ENCODE data around the gene CREB3L2.
"Not testable (repeated sequence)": the region's sequence is repeated elsewhere in the genome, so short reads cannot be mapped to it uniquely, and the experiment has no call there.

The CREB3L2 gene

DNA sequence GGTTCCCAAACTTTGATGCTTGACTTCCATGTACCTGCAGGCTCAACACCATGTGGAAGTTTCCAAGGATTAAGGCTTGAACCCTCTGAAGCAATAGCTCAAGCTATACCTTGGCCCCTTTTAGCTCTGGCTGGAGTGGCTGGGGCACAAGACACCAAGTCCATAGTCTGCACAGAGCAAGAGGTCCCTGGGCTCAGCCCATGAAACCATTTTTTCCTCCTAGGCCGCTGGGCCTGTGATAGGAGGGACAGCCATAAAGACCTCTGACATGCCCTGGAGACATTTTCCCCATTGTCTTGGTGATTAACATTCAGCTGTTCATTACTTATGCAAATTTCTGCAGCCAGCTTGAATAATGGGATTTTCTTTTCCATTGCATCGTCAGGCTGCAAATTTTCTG is 169.5 kb downstream of the CREB3L2 start:
- no peak overlapping the region for H3K4me3 ChIP-seq (ENCODE audit: low read depth, low read length)
- H3K27me3 ChIP-seq (ENCODE audit: control insufficient read depth, insufficient read depth, low read length), result no peaks in the 10 kb centered on the region
- H3K36me3 ChIP-seq (ENCODE audit: control insufficient read depth, insufficient read depth, low read length), result no peaks in the 10 kb centered on the region
- no peaks in the 10 kb centered on the region for H3K4me1 ChIP-seq (ENCODE audit: control insufficient read depth, insufficient read depth, low read length)
- H3K9ac ChIP-seq (ENCODE audit: low read depth, low read length), result no peak overlapping the region
- H3K9me3 ChIP-seq (ENCODE audit: control insufficient read depth, insufficient read depth, low read length), result peaks cover 12% of the 10 kb centered on the region

DNA sequence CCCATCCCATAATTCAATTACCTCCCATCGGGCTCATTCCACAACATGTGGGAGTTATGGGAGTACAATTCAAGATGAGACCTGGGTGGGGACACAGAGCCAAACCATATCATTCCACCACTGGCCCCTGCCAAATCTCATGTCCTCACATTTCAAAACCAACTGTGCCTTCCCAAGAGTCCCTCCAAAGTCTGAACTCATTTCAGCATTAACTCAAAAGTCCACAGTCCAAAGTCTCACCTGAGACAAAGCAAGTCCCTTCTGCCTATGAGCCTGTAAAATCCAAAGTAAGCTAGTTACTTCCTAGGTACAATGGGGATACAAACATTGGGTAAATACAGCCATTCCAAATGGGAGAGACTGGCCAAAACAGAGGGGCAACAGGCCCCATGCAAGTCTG is 170.3 kb downstream of the CREB3L2 start:
- H3K4me1 ChIP-seq (ENCODE audit: control insufficient read depth, insufficient read depth, low read length); H3K36me3 ChIP-seq (ENCODE audit: control insufficient read depth, insufficient read depth, low read length); H3K9ac ChIP-seq (ENCODE audit: low read depth, low read length); H3K27me3 ChIP-seq (ENCODE audit: control insufficient read depth, insufficient read depth, low read length); H3K4me3 ChIP-seq (ENCODE audit: low read depth, low read length): not testable (repeated sequence)
- peaks cover 12% of the 10 kb centered on the region for H3K9me3 ChIP-seq (ENCODE audit: control insufficient read depth, insufficient read depth, low read length)

- no peak overlapping the region for H3K4me3 ChIP-seq (ENCODE audit: low read depth, low read length)
- peaks cover 12% of the 10 kb centered on the region for H3K9me3 ChIP-seq (ENCODE audit: control insufficient read depth, insufficient read depth, low read length)
- no peaks in the 10 kb centered on the region for H3K4me1 ChIP-seq (ENCODE audit: control insufficient read depth, insufficient read depth, low read length)
These were observed 172.4 kb downstream of the CREB3L2 start for GRCh38 chr7:137829337-137829992.

DNA sequence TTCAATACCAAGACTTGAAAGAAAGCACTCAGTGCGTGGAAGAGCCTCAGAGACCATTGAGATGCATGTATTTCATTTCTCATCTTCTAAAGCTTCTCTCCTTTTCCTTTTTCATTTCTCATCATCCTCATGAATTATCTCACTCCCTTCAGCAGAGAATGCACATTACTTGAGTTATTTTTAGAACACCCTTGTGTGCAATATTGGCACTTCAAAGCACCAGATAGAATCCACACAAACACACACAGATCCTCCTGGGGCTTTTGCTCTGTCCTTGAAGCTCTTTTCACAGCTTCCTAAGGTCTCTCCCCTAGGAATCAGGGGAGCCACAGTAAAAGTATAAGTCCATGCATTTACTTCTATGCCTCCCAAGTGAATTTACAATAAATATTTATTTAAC is 173.4 kb downstream of the CREB3L2 start:
- H3K9me3 ChIP-seq (ENCODE audit: control insufficient read depth, insufficient read depth, low read length), result peaks cover 12% of the 10 kb centered on the region
- no peak overlapping the region for H3K4me3 ChIP-seq (ENCODE audit: low read depth, low read length)
- H3K36me3 ChIP-seq (ENCODE audit: control insufficient read depth, insufficient read depth, low read length), result no peaks in the 10 kb centered on the region
- no peaks in the 10 kb centered on the region for H3K27me3 ChIP-seq (ENCODE audit: control insufficient read depth, insufficient read depth, low read length)
- no peaks in the 10 kb centered on the region for H3K4me1 ChIP-seq (ENCODE audit: control insufficient read depth, insufficient read depth, low read length)
- no peak overlapping the region for H3K9ac ChIP-seq (ENCODE audit: low read depth, low read length)

More at GRCh38 chr7:137829337-137829992, 172.4 kb downstream of the CREB3L2 start:
- Histone ChIP-seq H3K9ac (ENCODE audit: low read depth, low read length) (no peak overlapping the region), H3K27me3 (ENCODE audit: control insufficient read depth, insufficient read depth, low read length) (no peaks in the 10 kb centered on the region), H3K36me3 (ENCODE audit: control insufficient read depth, insufficient read depth, low read length) (no peaks in the 10 kb centered on the region)

- no peaks in the 10 kb centered on the region for H3K27me3 ChIP-seq (ENCODE audit: control insufficient read depth, insufficient read depth, low read length)
- H3K4me1 ChIP-seq (ENCODE audit: control insufficient read depth, insufficient read depth, low read length), result peaks cover 11% of the 10 kb centered on the region
- no peak overlapping the region for H3K4me3 ChIP-seq (ENCODE audit: low read depth, low read length)
- no peaks in the 10 kb centered on the region for H3K9me3 ChIP-seq (ENCODE audit: control insufficient read depth, insufficient read depth, low read length)
- H3K9ac ChIP-seq (ENCODE audit: low read depth, low read length), result no peak overlapping the region
- no peaks in the 10 kb centered on the region for H3K36me3 ChIP-seq (ENCODE audit: control insufficient read depth, insufficient read depth, low read length)
These were observed 176.4 kb downstream of the CREB3L2 start for GRCh38 chr7:137825489-137825888.

All from iPS-15b (cell line).